GM13976 (cell line): ENCODE data around the gene ARID2.

Experiments used
- DNase-seq: peaks from one replicate; pipeline ENCODE4 v3.0.0; 2012; ENCODE audit warnings: low spot score
- in situ Hi-C: fragments of 300-500 bp; cut with MboI; formaldehyde crosslinking; loops from one replicate; pipeline ENCODE4 v1.12.0; 2022; ENCODE audit warnings: low sequenced_read_pairs, mixed read lengths, inconsistent platforms; ENCODE audit not compliant: unreplicated experiment
- TF ChIP-seq, protein P1 (sequence below): IDR thresholded peaks from 2 replicates; pipeline ENCODE4 v1.5.1; 2012; ENCODE audit warnings: borderline replicate concordance, mild to moderate bottlenecking; ENCODE audit not compliant: insufficient read depth; ENCODE audit errors: extremely low read depth, missing control alignments, control extremely low read depth

Gene ARID2

DNA sequence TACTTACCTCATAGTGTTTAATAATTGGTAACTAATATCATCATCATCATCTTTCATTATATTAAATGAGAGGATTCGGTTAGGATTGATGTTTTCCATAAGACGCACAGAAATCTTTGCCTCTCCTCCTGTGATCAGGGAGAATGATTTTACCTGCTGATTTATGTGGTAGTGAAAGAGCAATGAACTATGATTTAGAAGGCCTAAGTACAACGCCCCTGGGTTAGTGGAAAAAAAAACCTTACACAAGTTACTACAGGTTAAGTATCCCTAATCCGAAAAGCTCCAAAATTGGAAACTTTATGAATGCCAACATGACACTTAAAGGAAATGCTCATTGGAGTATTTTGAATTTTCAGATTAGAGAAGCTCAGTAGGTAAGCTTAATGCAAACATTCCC, 55.8 kb downstream of the ARID2 start:
- DNase-seq, result no peak
- in situ Hi-C loops, result no loop called here
- TF ChIP-seq, protein P1, sequence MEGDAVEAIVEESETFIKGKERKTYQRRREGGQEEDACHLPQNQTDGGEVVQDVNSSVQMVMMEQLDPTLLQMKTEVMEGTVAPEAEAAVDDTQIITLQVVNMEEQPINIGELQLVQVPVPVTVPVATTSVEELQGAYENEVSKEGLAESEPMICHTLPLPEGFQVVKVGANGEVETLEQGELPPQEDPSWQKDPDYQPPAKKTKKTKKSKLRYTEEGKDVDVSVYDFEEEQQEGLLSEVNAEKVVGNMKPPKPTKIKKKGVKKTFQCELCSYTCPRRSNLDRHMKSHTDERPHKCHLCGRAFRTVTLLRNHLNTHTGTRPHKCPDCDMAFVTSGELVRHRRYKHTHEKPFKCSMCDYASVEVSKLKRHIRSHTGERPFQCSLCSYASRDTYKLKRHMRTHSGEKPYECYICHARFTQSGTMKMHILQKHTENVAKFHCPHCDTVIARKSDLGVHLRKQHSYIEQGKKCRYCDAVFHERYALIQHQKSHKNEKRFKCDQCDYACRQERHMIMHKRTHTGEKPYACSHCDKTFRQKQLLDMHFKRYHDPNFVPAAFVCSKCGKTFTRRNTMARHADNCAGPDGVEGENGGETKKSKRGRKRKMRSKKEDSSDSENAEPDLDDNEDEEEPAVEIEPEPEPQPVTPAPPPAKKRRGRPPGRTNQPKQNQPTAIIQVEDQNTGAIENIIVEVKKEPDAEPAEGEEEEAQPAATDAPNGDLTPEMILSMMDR, result no peak

DNA sequence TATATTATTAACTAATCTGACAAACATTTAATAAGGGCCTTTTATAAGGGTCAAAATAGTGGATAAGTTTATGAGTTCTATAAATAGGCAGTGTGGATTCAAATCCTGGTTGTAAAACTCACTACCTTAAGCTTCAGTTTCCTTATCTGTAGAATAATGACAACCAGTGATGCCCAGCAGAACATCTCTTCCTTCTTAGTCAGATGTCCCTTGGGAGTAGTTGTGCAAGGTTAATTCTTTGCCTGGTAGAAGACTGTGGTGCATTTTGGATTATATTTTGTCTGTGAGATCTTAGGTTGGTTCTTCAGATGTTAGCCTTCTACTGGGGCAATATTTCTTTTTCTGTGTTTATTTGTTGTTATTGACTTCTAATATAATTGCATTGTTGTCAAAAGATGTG, 59.5 kb downstream of the ARID2 start:
- TF ChIP-seq, protein P1, result no peak
- in situ Hi-C loops, result no loop called here
- DNase-seq, result no peak

DNA sequence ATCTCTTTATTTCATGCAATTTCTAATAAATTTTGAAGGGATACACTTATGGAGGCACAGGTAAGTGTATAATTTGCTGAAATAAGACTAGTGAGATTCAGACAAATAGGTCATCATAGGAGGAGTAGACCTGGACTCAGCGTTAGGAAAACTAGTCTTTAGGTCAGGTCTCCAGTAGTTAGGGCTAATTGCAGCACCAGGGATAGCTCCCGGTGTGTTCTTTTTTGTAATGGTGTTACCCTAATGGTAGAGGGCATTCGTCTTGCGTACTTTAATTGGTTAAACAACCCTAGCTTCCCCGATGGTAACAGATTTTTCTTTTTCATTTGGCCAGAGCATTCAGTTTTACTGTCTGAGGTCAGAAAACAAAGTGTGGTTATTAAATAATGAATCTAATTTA, 64.9 kb downstream of the ARID2 start:
- no peak for DNase-seq
- TF ChIP-seq, protein P1, result no peak
- in situ Hi-C loops, result no loop called here

DNA sequence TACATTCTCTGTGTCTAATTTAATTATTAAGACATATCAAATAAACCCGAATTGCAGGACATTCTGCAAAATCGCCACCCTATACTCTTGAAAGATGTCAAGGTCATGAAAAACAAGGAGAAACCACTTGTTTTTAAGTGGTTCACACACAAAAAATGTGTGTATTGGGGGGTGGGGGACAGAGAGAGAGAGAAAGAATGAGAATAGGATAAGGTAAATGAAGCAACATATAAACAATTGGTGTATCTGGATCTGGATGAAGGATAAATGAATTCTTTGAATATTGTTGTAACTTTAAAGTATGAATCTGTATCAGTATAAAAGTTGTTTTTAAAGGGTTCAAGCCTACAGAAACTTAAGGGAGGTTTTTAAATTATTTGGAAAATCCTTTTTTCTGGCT, 72.1 kb downstream of the ARID2 start:
- TF ChIP-seq, protein P1, result no peak
- DNase-seq, result no peak
- in situ Hi-C loops, result no loop called here

DNA sequence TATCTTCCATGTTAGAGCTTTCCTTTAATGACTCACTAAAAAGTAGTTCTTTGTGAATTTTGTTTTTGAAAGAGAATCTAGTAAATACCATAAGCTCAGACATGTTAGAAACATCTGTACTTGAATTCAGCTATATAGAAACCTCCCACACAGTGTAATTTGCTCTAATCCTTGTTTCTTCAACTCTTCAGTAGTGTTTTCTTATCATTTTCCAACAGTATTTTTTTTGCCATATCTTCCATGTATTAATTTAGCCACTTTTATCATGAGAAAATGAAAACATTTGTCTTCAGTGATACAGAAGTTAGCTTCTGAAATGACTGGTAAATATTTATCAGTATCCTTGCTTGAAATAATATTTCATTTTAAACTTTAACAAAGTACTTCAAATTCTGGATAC, 73.6 kb downstream of the ARID2 start:
- no peak for DNase-seq
- TF ChIP-seq, protein P1, result no peak
- in situ Hi-C loops, result no loop called here

DNA sequence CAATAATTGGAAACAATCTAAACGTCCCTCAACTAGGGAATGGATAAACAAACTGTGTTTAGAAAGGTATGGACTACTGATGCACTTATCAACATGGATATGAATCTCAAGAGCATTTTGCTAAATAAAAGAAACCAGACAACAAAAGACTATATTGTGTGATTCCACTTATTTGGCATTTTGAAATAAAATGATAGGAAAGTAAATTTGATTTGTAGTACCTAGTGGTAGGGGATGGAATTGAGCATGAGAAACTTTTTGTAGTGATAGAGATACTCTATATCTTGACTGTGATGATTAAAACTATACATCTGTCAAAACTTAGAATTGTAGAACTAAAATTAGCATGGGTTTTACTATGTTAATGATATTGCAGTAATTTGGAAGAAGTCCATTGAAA, 87.1 kb downstream of the ARID2 start:
- DNase-seq, result no peak
- TF ChIP-seq, protein P1, result no peak
- in situ Hi-C loops, result no loop called here

DNA sequence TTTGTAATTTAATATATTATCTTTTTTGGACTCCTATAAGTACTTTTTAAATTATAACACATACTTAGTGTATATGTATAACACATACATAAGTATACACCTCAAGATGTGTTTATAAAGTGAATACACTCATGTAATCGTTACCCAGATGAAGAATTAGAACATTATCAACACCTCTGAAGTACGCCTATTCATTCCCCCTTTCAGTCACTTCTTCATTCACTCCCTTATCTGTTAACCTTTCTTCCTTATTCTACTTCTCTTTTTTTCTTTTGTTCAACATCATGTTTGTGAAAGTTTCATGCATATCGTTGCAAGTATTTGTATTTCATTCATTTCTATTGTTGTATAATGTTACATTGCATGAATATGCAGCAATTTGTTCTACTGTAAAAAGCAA, 98.5 kb downstream of the ARID2 start:
- TF ChIP-seq, protein P1, result no peak
- DNase-seq, result no peak
- in situ Hi-C loops, result no loop called here
